Measurements from ENCODE around the gene GRM8. TPM values are rescaled to one million over a fixed set of nuclear protein-coding genes. Genes with fewer than 3 reads are reported as not detected.
A peak's percentile ranks its signal among the peaks of the same experiment; 100 is the strongest.

GRM8 gene
- total and polyA plus RNA-seq, 8 donors = 0.25 to 2.8 (median 1.3) TPM; not detected in 4

- no peaks in the 10 kb centered on the region for H3K9me3 ChIP-seq
- peak in 1 of 2 donors; percentile 16 for DNase-seq
- intact Hi-C loops (cut with DNase I; ENCODE audit: low total_unique reads) = no loop called here
- WGBS, 5 donors = 46 to 76% (median 67%) methylated on average over 6 of the region's 6 CpGs
- H3K27ac ChIP-seq = no peak overlapping the region
- no peaks in the 10 kb centered on the region for H3K4me1 ChIP-seq
- H3K36me3 ChIP-seq = no peaks in the 10 kb centered on the region
- TF ChIP-seq EP300 (IDR thresholded peaks at IDR 0.05) (no peak), CTCF (IDR thresholded peaks at IDR 0.05) (no peak), POLR2A (IDR thresholded peaks at IDR 0.05) (no peak), POLR2AphosphoS5 (IDR thresholded peaks at IDR 0.05) (no peak)
- no peaks in the 10 kb centered on the region for H3K27me3 ChIP-seq
- H3K4me3 ChIP-seq = no peak overlapping the region
Measured at GRCh38 chr7:127035203-127035849, 217.4 kb downstream of the GRM8 start.

- H3K4me1 ChIP-seq = no peaks in the 10 kb centered on the region
- no peak overlapping the region for H3K27ac ChIP-seq
- no peak overlapping the region for H3K4me3 ChIP-seq
- DNase-seq = no peak
- H3K27me3 ChIP-seq = no peaks in the 10 kb centered on the region
- TF ChIP-seq CTCF (IDR thresholded peaks at IDR 0.05) (no peak), POLR2AphosphoS5 (IDR thresholded peaks at IDR 0.05) (no peak), EP300 (IDR thresholded peaks at IDR 0.05) (no peak), POLR2A (IDR thresholded peaks at IDR 0.05) (no peak)
- no peaks in the 10 kb centered on the region for H3K9me3 ChIP-seq
- no peaks in the 10 kb centered on the region for H3K36me3 ChIP-seq
- intact Hi-C loops (cut with DNase I; ENCODE audit: low total_unique reads) = no loop called here
Measured at GRCh38 chr7:127034186-127034806, 218.4 kb downstream of the GRM8 start.

GRCh38 chr7:127029823-127030222, 222.9 kb downstream of the GRM8 start:
- no peaks in the 10 kb centered on the region for H3K4me1 ChIP-seq
- intact Hi-C loops (cut with DNase I; ENCODE audit: low total_unique reads) = no loop called here
- TF ChIP-seq CTCF (IDR thresholded peaks at IDR 0.05) (no peak), POLR2A (IDR thresholded peaks at IDR 0.05) (no peak), EP300 (IDR thresholded peaks at IDR 0.05) (no peak), POLR2AphosphoS5 (IDR thresholded peaks at IDR 0.05) (no peak)
- H3K27ac ChIP-seq = no peak overlapping the region
- no peaks in the 10 kb centered on the region for H3K27me3 ChIP-seq
- H3K9me3 ChIP-seq = peaks cover 0 to 7% (median 0%) of the 10 kb centered on the region in 4 donors
- 90 to 98% (median 93%) methylated on average over 2 of the region's 2 CpGs for WGBS, 5 donors
- no peak for DNase-seq
- H3K36me3 ChIP-seq = no peaks in the 10 kb centered on the region
- no peak overlapping the region for H3K4me3 ChIP-seq

- Histone ChIP-seq H3K36me3 (no peaks in the 10 kb centered on the region), H3K4me3 (no peak overlapping the region), H3K27ac (no peak overlapping the region), H3K9me3 (peaks cover 0 to 1% (median 0%) of the 10 kb centered on the region in 4 donors), H3K27me3 (no peaks in the 10 kb centered on the region), H3K4me1 (no peaks in the 10 kb centered on the region)
- no peak for DNase-seq
- TF ChIP-seq CTCF (IDR thresholded peaks at IDR 0.05) (no peak), POLR2AphosphoS5 (IDR thresholded peaks at IDR 0.05) (no peak), POLR2A (IDR thresholded peaks at IDR 0.05) (no peak), EP300 (IDR thresholded peaks at IDR 0.05) (no peak)
- intact Hi-C loops (cut with DNase I; ENCODE audit: low total_unique reads) = no loop called here
- 62 to 87% (median 76%) methylated on average over 1 of the region's 1 CpG for WGBS, 5 donors
Measured at GRCh38 chr7:127021857-127022256, 230.9 kb downstream of the GRM8 start.

Measured in stomach (tissue), 9 donors.